Activated T-cell treated with anti-CD3 and anti-CD28 coated beads, Interleukin-2, amount 50 U/mL, for 1 hour (primary cell): ENCODE measurements around the gene STAT4.

Experiments used
- DNase-seq: peaks from one replicate; pipeline ENCODE4 v3.0.0-alpha.2; 2020

The STAT4 gene

GRCh38 chr2:191078165-191078867 is 72.5 kb downstream of the STAT4 start:
- DNase-seq: no peak

- DNase-seq: no peak
These were observed 80.5 kb downstream of the STAT4 start for GRCh38 chr2:191070276-191070675.

- DNase-seq: no peak
These were observed 81.2 kb downstream of the STAT4 start for GRCh38 chr2:191069606-191070005.

- DNase-seq: no peak
These were observed 83.9 kb downstream of the STAT4 start for GRCh38 chr2:191066919-191067233.

GRCh38 chr2:191066197-191066918 is 84.4 kb downstream of the STAT4 start:
- DNase-seq: no peak

GRCh38 chr2:191065785-191066184 is 85.0 kb downstream of the STAT4 start:
- DNase-seq: no peak

GRCh38 chr2:191064590-191064989 is 86.2 kb downstream of the STAT4 start:
- DNase-seq: peak; percentile 35

- DNase-seq: no peak
These were observed 87.2 kb downstream of the STAT4 start for GRCh38 chr2:191063584-191063983.

- no peak for DNase-seq
These were observed 89.3 kb downstream of the STAT4 start for GRCh38 chr2:191061381-191061980.

- no peak for DNase-seq
These were observed 91.5 kb downstream of the STAT4 start for GRCh38 chr2:191059308-191059707.

GRCh38 chr2:191056228-191056627 is 94.6 kb downstream of the STAT4 start:
- DNase-seq: no peak

GRCh38 chr2:191053256-191053655 is 97.5 kb downstream of the STAT4 start:
- DNase-seq: no peak

- DNase-seq: no peak
These were observed 98.7 kb downstream of the STAT4 start for GRCh38 chr2:191051825-191052778.

- no peak for DNase-seq
These were observed 99.6 kb downstream of the STAT4 start for GRCh38 chr2:191051177-191051576.

GRCh38 chr2:191050640-191050987 is 100.2 kb downstream of the STAT4 start:
- DNase-seq: no peak

GRCh38 chr2:191049728-191050639 is 100.8 kb downstream of the STAT4 start:
- DNase-seq: no peak

GRCh38 chr2:191048073-191048472 is 102.7 kb downstream of the STAT4 start:
- no peak for DNase-seq

- DNase-seq: no peak
These were observed 105.7 kb downstream of the STAT4 start for GRCh38 chr2:191045141-191045540.

- DNase-seq: no peak
These were observed 107.4 kb downstream of the STAT4 start for GRCh38 chr2:191043438-191043837.

- DNase-seq: no peak
These were observed 109.2 kb downstream of the STAT4 start for GRCh38 chr2:191041418-191042161.

GRCh38 chr2:191039616-191040015 is 111.2 kb downstream of the STAT4 start:
- no peak for DNase-seq
